HG02678 (cell line): ENCODE measurements around the gene PTPA.
"Not testable (repeated sequence)": the region's sequence is repeated elsewhere in the genome, so short reads cannot be mapped to it uniquely, and the experiment has no call there.

ENCODE experiments used
- ATAC-seq: cut with Tn5 transposase; IDR thresholded peaks from one replicate; pipeline ENCODE4 v1.9.1; 2021; ENCODE audit warnings: mild to moderate bottlenecking, moderate library complexity; ENCODE audit not compliant: unreplicated experiment

PTPA gene

GRCh38 chr9:129197045-129197444, 85.8 kb downstream of the PTPA start:
- not testable (repeated sequence) for ATAC-seq

- no peak for ATAC-seq
Observed at GRCh38 chr9:129197978-129198318, 86.7 kb downstream of the PTPA start.
